ENCODE results near the gene WTIP. TPM values are rescaled to one million over a fixed set of nuclear protein-coding genes. Genes with fewer than 3 reads are reported as not detected.

WTIP gene
- total and polyA plus RNA-seq, 2 of the 13 experiments (the other 11 are each of a cell fraction or from before 2014, with no cell fraction given): 15.0 to 18.1 TPM

- TF ChIP-seq SP1 (IDR thresholded peaks at IDR 0.05) (no peak), SP1 (CRISPR knock-in tag; IDR thresholded peaks at IDR 0.05) (peak; percentile 78), AGO2 (optimal IDR thresholded peaks at IDR 0.05; ENCODE audit: low read depth, low read length) (peak; percentile 6), MLLT10 (CRISPR knock-in tag; IDR thresholded peaks at IDR 0.05) (no peak), ZNF563 (CRISPR knock-in tag; IDR thresholded peaks at IDR 0.05) (0 out of 2 replicates have a peak, but pooled peaks have one; percentile 10), HMG20A (CRISPR knock-in tag; IDR thresholded peaks at IDR 0.05; ENCODE audit: borderline replicate concordance) (no peak), ZNF776 (CRISPR knock-in tag; IDR thresholded peaks at IDR 0.05) (no peak; the same call in 1 of the 2 replicates), ATF7-NPFF (CRISPR knock-in tag; IDR thresholded peaks at IDR 0.05; ENCODE audit: low read depth) (peak; percentile 44; the same call in 1 of the 2 replicates), NAIF1 (CRISPR knock-in tag; IDR thresholded peaks at IDR 0.05; ENCODE audit: borderline replicate concordance) (no peak), ZNF317 (CRISPR knock-in tag; IDR thresholded peaks at IDR 0.05) (no peak), REST (IDR thresholded peaks at IDR 0.05; ENCODE audit: borderline replicate concordance in 1 of 2, low read depth in 1 of 2, low read length in 2 of 2) (no peak), ZNF883 (CRISPR knock-in tag; IDR thresholded peaks at IDR 0.05; ENCODE audit: not compliant biosample characterization) (no peak), XBP1 (CRISPR knock-in tag; IDR thresholded peaks at IDR 0.05) (no peak), AFF4 (CRISPR knock-in tag; IDR thresholded peaks at IDR 0.05) (no peak), HDAC6 (IDR thresholded peaks at IDR 0.05; ENCODE audit: low read depth, low read length) (no peak), BRCA1 (CRISPR knock-in tag; IDR thresholded peaks at IDR 0.05) (no peak), CREM (IDR thresholded peaks at IDR 0.05) (no peak), CREM (CRISPR knock-in tag; IDR thresholded peaks at IDR 0.05) (no peak), GPN1 (CRISPR knock-in tag; IDR thresholded peaks at IDR 0.05; ENCODE audit: borderline replicate concordance) (no peak), CHCHD3 (CRISPR knock-in tag; IDR thresholded peaks at IDR 0.05) (no peak), ZNF564 (CRISPR knock-in tag; IDR thresholded peaks at IDR 0.05) (no peak), FOXA3 (CRISPR knock-in tag; IDR thresholded peaks at IDR 0.05) (0 out of 2 replicates have a peak, but pooled peaks have one; percentile 20), ZNF383 (CRISPR knock-in tag; IDR thresholded peaks at IDR 0.05; ENCODE audit: borderline replicate concordance) (no peak), XRCC5 (optimal IDR thresholded peaks at IDR 0.05; ENCODE audit: low read length) (no peak), ZFY (CRISPR knock-in tag; IDR thresholded peaks at IDR 0.05) (peak; percentile 90)
Measured at GRCh38 chr19:34480971-34481841, at the start of gene WTIP (continued).
